HFFc6 (cell line): ENCODE results near the gene UBQLN4. TPM values are rescaled to one million over a fixed set of nuclear protein-coding genes. Genes with fewer than 3 reads are reported as not detected.
"Not testable (repeated sequence)": the region's sequence is repeated elsewhere in the genome, so short reads cannot be mapped to it uniquely, and the experiment has no call there.

Experiments
- DNase-seq: peaks from one replicate; pipeline ENCODE4 v3.0.0-alpha.2; 2018
- H3K27ac Mint-ChIP-seq: 2 replicates; pipeline ENCODE4 v1.8.0; 2020; ENCODE audit warnings: mild to moderate bottlenecking, mixed read lengths
- H3K27me3 Mint-ChIP-seq: 2 replicates; pipeline ENCODE4 v1.8.0; 2021; ENCODE audit warnings: mild to moderate bottlenecking, moderate library complexity, mixed read lengths; ENCODE audit not compliant: insufficient read depth
- H3K36me3 Mint-ChIP-seq: 2 replicates; pipeline ENCODE4 v1.8.0; 2021; ENCODE audit warnings: low read depth, mixed read lengths
- H3K4me1 Mint-ChIP-seq: 2 replicates; pipeline ENCODE4 v1.8.0; 2020; ENCODE audit warnings: low read depth, mixed read lengths
- H3K4me3 Mint-ChIP-seq: 2 replicates; pipeline ENCODE4 v1.8.0; 2020; ENCODE audit warnings: mild to moderate bottlenecking, moderate library complexity, mixed read lengths
- H3K9me3 Mint-ChIP-seq: 2 replicates; pipeline ENCODE4 v1.8.0; 2020; ENCODE audit warnings: mild to moderate bottlenecking, mixed read lengths
- CTCF ChIP-seq: fragments of 200-600 bp; sonication (generic); IDR thresholded peaks from 2 replicates; pipeline ENCODE4 v1.5.0; 2021; ENCODE audit warnings: antibody characterized with exemption, mild to moderate bottlenecking
- total RNA-seq, 6 experiments: library from RNA; stranded (reverse); fragmentation: NEBNext Ultra II Directional; extraction: Animal tissue kit (Norgen Biotek cat#: 25700); gene quantifications; 2 replicates in 1 of 6; 3 replicates in 5 of 6; pipeline ENCODE4 v1.2.3, GENCODE V29; 2021

The UBQLN4 gene
- total RNA-seq, 6 experiments from 2014 or later, result 31.6 to 36.0 (median 32.9) TPM

- Mint-ChIP-seq H3K27me3 (no peaks in the 10 kb centered on the region; the same call in 1 of the 2 replicates), H3K4me3 (no peak overlapping the region; the same call in 1 of the 2 replicates), H3K36me3 (peaks cover 7% of the 10 kb centered on the region), H3K4me1 (peaks cover 23% of the 10 kb centered on the region), H3K27ac (0 out of 2 replicates have a peak overlapping the region, but pooled peaks have one; percentile 7), H3K9me3 (no peaks in the 10 kb centered on the region)
- TF ChIP-seq CTCF, result no peak
- peak; percentile 9 for DNase-seq
These were observed 3.2 kb downstream of the UBQLN4 start for GRCh38 chr1:156050376-156050775.

GRCh38 chr1:156048663-156049258 is 4.8 kb downstream of the UBQLN4 start:
- H3K4me1 Mint-ChIP-seq, result peaks cover 21% of the 10 kb centered on the region

GRCh38 chr1:156045076-156045475 is 8.5 kb downstream of the UBQLN4 start:
- peaks cover 1% of the 10 kb centered on the region; the same call in 1 of the 2 replicates for H3K27me3 Mint-ChIP-seq
- peaks cover 20% of the 10 kb centered on the region for H3K4me1 Mint-ChIP-seq
- H3K4me3 Mint-ChIP-seq, result no peak overlapping the region
- H3K27ac Mint-ChIP-seq, result no peak overlapping the region
- no peak for TF ChIP-seq CTCF
- peaks cover 17% of the 10 kb centered on the region for H3K36me3 Mint-ChIP-seq
- no peak for DNase-seq
- no peaks in the 10 kb centered on the region for H3K9me3 Mint-ChIP-seq

More at GRCh38 chr1:156048663-156049258, 4.8 kb downstream of the UBQLN4 start:
- Mint-ChIP-seq H3K9me3 (no peaks in the 10 kb centered on the region), H3K27ac (no peak overlapping the region), H3K4me3 (no peak overlapping the region), H3K36me3 (peaks cover 7% of the 10 kb centered on the region), H3K27me3 (no peaks in the 10 kb centered on the region; the same call in 1 of the 2 replicates)
- no peak for DNase-seq
- TF ChIP-seq CTCF, result no peak

DNA sequence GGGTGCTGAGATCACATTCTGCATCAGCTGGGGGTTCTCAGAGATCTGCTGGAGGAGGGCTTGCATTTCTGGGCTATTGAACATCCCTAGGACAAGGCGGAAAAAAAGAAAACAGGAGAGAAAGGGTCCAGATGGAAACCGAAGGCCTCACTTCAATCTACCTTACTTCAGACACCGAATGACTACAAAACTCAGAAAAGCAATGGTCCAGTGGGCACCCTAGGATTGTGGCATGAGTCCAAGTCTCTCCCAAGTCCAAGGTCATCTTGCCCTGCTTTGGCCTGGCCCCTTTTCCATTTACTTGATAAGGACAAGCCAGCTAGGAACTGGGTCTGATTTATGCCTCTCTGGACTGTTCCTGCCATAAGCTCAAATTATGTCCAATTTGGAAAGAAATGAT is 10.8 kb downstream of the UBQLN4 start:
- H3K27me3 Mint-ChIP-seq, result peaks cover 1% of the 10 kb centered on the region; the same call in 1 of the 2 replicates
- no peak for DNase-seq
- no peak overlapping the region for H3K27ac Mint-ChIP-seq
- H3K4me3 Mint-ChIP-seq, result no peak overlapping the region
- no peaks in the 10 kb centered on the region for H3K9me3 Mint-ChIP-seq
- peaks cover 14% of the 10 kb centered on the region for H3K4me1 Mint-ChIP-seq
- H3K36me3 Mint-ChIP-seq, result peaks cover 10% of the 10 kb centered on the region
- no peak for TF ChIP-seq CTCF

DNA sequence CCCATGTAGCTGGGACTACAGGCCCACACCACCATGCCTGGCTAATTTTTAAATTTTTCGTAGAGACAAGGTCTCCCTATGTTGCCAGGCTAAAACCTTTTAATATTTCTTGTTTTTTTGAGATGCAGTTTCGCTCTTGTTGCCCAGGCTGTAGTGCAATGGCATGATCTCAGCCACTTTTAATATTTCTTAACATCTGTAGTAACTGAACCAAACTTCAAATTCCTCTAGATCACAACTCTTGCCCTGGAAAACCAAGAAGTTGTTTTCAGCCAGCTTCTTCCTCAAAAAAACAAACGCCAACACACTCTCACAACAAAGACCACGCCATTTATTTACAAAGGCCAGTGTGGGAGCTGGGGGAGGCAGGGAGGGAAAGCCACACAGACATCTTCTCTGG is 18.6 kb downstream of the UBQLN4 start:
- H3K27me3 Mint-ChIP-seq, H3K36me3 Mint-ChIP-seq, H3K9me3 Mint-ChIP-seq, H3K4me3 Mint-ChIP-seq, DNase-seq, H3K27ac Mint-ChIP-seq: not testable (repeated sequence)
- peaks cover 12% of the 10 kb centered on the region for H3K4me1 Mint-ChIP-seq

DNA sequence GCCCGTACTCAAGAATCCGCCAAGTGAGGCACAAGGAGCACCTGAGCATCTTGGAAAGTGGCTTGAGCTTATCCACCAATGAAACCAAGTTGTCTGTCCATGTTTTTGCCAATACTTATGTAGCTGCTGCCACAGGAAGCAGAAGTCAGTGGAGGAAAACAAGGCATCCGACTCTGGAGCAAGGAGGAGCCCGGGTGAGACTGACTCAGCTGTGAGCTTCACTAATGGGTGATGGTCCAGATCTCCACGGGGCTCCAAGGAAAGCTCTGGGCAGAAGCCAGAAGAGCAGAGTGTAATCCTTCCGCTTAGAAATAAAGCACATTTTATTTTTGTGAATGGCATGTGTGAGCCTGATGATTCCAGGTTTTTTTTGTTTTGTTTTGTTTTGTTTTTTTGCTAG is 20.6 kb downstream of the UBQLN4 start:
- no peak overlapping the region for H3K4me3 Mint-ChIP-seq
- H3K4me1 Mint-ChIP-seq, result peaks cover 12% of the 10 kb centered on the region
- H3K27ac Mint-ChIP-seq, result peak overlapping the region; percentile 2; the same call in 1 of the 2 replicates
- TF ChIP-seq CTCF, result no peak
- no peaks in the 10 kb centered on the region for H3K36me3 Mint-ChIP-seq
- H3K27me3 Mint-ChIP-seq, result peaks cover 2% of the 10 kb centered on the region; the same call in 1 of the 2 replicates
- DNase-seq, result no peak
- no peaks in the 10 kb centered on the region for H3K9me3 Mint-ChIP-seq
